CD14-positive monocyte (primary cell): ENCODE measurements around the gene SCG3. TPM values are rescaled to one million over a fixed set of nuclear protein-coding genes. Genes with fewer than 3 reads are reported as not detected.

ENCODE experiments used
- DNase-seq, 3 donors: peaks; one replicate each; pipeline ENCODE4 v3.0.0-alpha.2; 2011 to 2022
- H2AFZ ChIP-seq: 2 replicates; pipeline ENCODE4 v1.6.0; 2012; ENCODE audit warnings: mild to moderate bottlenecking, low read depth, low read length, inconsistent platforms; ENCODE audit not compliant: insufficient read depth, poor library complexity, severe bottlenecking
- H3K27ac ChIP-seq, 2 donors: 1 replicate in 1 of 2; 2 replicates in 1 of 2; pipeline ENCODE4 v1.5.1; 2012 to 2013; ENCODE audit warnings: low read length in 2 of 2, control low read depth in 1 of 2, inconsistent platforms in 1 of 2, low read depth in 1 of 2, mild to moderate bottlenecking in 1 of 2
- H3K27me3 ChIP-seq, 2 donors: one replicate each; pipeline versions ENCODE4 v1.6.0 to v1.6.1; 2011 to 2013; ENCODE audit warnings: low read length in 2 of 2; ENCODE audit not compliant: control insufficient read depth in 2 of 2, insufficient read depth in 2 of 2
- H3K36me3 ChIP-seq, 2 donors: replicated peaks in 1 of 2; 1 replicate in 1 of 2; 2 replicates in 1 of 2; pipeline versions ENCODE4 v1.5.1 to v1.6.1; 2012 to 2013; ENCODE audit warnings: low read length in 2 of 2, control low read depth in 1 of 2, inconsistent platforms in 1 of 2, mild to moderate bottlenecking in 1 of 2; ENCODE audit not compliant: insufficient read depth in 2 of 2, control insufficient read depth in 1 of 2
- H3K4me1 ChIP-seq, 2 donors: 1 replicate in 1 of 2; 2 replicates in 1 of 2; pipeline versions ENCODE4 v1.5.1 to v1.6.1; 2012 to 2013; ENCODE audit warnings: low read length in 2 of 2, control low read depth in 1 of 2, inconsistent platforms in 1 of 2, mild to moderate bottlenecking in 1 of 2, moderate library complexity in 1 of 2; ENCODE audit not compliant: insufficient read depth in 2 of 2, control insufficient read depth in 1 of 2
- H3K4me2 ChIP-seq: replicated peaks from 2 replicates; pipeline ENCODE3; 2012; ENCODE audit warnings: low read length, moderate library complexity, mild to moderate bottlenecking; ENCODE audit not compliant: poor library complexity, severe bottlenecking; ENCODE audit errors: extremely low read depth
- H3K4me3 ChIP-seq, 3 experiments: fragments of 200-600 bp in 1 of 3; sonication (generic) in 1 of 3; replicated peaks in 1 of 3; 1 replicate in 2 of 3; 2 replicates in 1 of 3; pipeline ENCODE4 v1.5.1; 2011 to 2013; ENCODE audit warnings: low read length in 3 of 3, mild to moderate bottlenecking in 3 of 3, control low read depth in 2 of 3, low read depth in 2 of 3, inconsistent platforms in 1 of 3, moderate library complexity in 1 of 3
- H3K79me2 ChIP-seq: 2 replicates; pipeline ENCODE4 v1.6.0; 2012; ENCODE audit warnings: mild to moderate bottlenecking, control low read depth, inconsistent platforms, low read length, moderate library complexity; ENCODE audit not compliant: insufficient read depth
- H3K9ac ChIP-seq: 2 replicates; pipeline ENCODE4 v1.6.0; 2017; ENCODE audit warnings: low read length, mild to moderate bottlenecking; ENCODE audit not compliant: insufficient read depth, poor library complexity, severe bottlenecking
- H3K9me3 ChIP-seq, 2 donors: replicated peaks in 1 of 2; 1 replicate in 1 of 2; 2 replicates in 1 of 2; pipeline versions ENCODE4 v1.5.1 to v1.6.1; 2012 to 2013; ENCODE audit warnings: low read length in 2 of 2, control low read depth in 1 of 2; ENCODE audit not compliant: control insufficient read depth in 1 of 2, insufficient read depth in 1 of 2
- H4K20me1 ChIP-seq: 2 replicates; pipeline ENCODE4 v1.6.0; 2012; ENCODE audit warnings: mild to moderate bottlenecking, low read length, control low read depth, moderate library complexity; ENCODE audit not compliant: insufficient read depth
- H3K27ac Mint-ChIP-seq, 7 donors: one replicate each; pipeline ENCODE4 v1.8.0; 2020; ENCODE audit warnings: mild to moderate bottlenecking in 7 of 7, mixed read lengths in 7 of 7, moderate library complexity in 6 of 7, inconsistent platforms in 2 of 7
- H3K27me3 Mint-ChIP-seq, 3 donors: one replicate each; pipeline ENCODE4 v1.8.0; 2021 to 2022; ENCODE audit warnings: low read depth in 3 of 3, mild to moderate bottlenecking in 3 of 3, mixed read lengths in 3 of 3, moderate library complexity in 3 of 3, inconsistent platforms in 1 of 3
- H3K36me3 Mint-ChIP-seq, 2 donors: one replicate each; pipeline ENCODE4 v1.8.0; 2020; ENCODE audit warnings: mixed read lengths in 2 of 2, inconsistent platforms in 1 of 2, mild to moderate bottlenecking in 1 of 2
- H3K4me1 Mint-ChIP-seq: one replicate; pipeline ENCODE4 v1.8.0; 2020; ENCODE audit warnings: mild to moderate bottlenecking, mixed read lengths
- H3K4me3 Mint-ChIP-seq, 2 donors: one replicate each; pipeline ENCODE4 v1.8.0; 2020; ENCODE audit warnings: mild to moderate bottlenecking in 2 of 2, mixed read lengths in 2 of 2, moderate library complexity in 1 of 2
- H3K9me3 Mint-ChIP-seq, 7 donors: one replicate each; pipeline ENCODE4 v1.8.0; 2020 to 2022; ENCODE audit warnings: mixed read lengths in 7 of 7, mild to moderate bottlenecking in 6 of 7, moderate library complexity in 6 of 7, inconsistent platforms in 2 of 7
- WGBS: methylation state at CpG from one replicate; pipeline ENCODE4 v1.1.5; 2013; ENCODE audit warnings: missing lambda C conversion rate; ENCODE audit not compliant: insufficient coverage; 5-methylcytosine and 5-hydroxymethylcytosine counted together
- intact Hi-C, 2 donors: fragments of 100-400 bp; cut with micrococcal nuclease; formaldehyde crosslinking; loops; one replicate each; pipeline versions ENCODE4 v1.15.0 to v1.15.1; 2023
- polyA plus RNA-seq, 3 donors: library from polyadenylated mRNA; depleted of rRNA in 1 of 3; unstranded in 2 of 3; stranded (reverse) in 1 of 3; fragments of 300-500 nt in 2 of 3; fragments of >200 nt in 1 of 3; fragmentation: Illumina TruSeq in 2 of 3; gene quantifications; 1 replicate in 2 of 3; 2 replicates in 1 of 3; pipeline ENCODE4 v1.2.3, GENCODE V29; 2012 to 2021
- TF ChIP-seq, protein P1 (sequence below): fragments of 200-600 bp; IDR thresholded peaks from one replicate; pipeline ENCODE4 v1.8.0; 2022; ENCODE audit warnings: antibody characterized with exemption, mild to moderate bottlenecking

The SCG3 gene
- polyA plus RNA-seq, 3 donors = not detected

DNA sequence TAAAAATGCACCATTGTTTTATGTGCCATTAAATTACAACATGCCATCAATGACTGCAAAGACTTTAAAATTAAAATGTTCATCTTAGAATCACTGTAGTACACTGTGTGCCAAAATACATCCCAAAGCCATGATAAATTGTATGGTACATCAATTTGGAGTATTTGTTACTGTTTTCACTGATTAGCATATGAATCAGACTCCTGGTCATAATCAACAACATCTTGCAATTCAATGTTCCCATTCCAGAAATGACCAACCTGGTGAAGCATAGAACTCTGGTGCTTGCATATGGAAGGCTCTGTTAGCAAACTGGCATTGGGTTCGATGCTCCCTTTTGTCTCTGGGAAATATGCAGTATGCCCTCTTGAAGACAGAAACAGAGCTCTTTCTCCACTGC is 33.6 kb downstream of the SCG3 start:
- intact Hi-C loops = loop anchor here in 1 of 2 donors (10.0 kb wide), 1 partner anchor 50 kb away; no protein-coding TSS in a partner anchor
- Mint-ChIP-seq H3K4me1 (peaks cover 4% of the 10 kb centered on the region), H3K36me3 (peaks cover 2 to 4% of the 10 kb centered on the region in 2 donors), H3K27ac (no peak overlapping the region), H3K9me3 (peaks cover 0 to 3% (median 0%) of the 10 kb centered on the region in 7 donors), H3K4me3 (no peak overlapping the region), H3K27me3 (peaks cover 0 to 3% (median 0%) of the 10 kb centered on the region in 3 donors)
- H3K79me2 ChIP-seq = no peaks in the 10 kb centered on the region
- WGBS = 100% methylated on average over 1 of the region's 1 CpG
- peaks cover 0 to 3% of the 10 kb centered on the region in 2 donors for H3K36me3 ChIP-seq
- no peak overlapping the region for H3K9ac ChIP-seq
- TF ChIP-seq, protein P1, sequence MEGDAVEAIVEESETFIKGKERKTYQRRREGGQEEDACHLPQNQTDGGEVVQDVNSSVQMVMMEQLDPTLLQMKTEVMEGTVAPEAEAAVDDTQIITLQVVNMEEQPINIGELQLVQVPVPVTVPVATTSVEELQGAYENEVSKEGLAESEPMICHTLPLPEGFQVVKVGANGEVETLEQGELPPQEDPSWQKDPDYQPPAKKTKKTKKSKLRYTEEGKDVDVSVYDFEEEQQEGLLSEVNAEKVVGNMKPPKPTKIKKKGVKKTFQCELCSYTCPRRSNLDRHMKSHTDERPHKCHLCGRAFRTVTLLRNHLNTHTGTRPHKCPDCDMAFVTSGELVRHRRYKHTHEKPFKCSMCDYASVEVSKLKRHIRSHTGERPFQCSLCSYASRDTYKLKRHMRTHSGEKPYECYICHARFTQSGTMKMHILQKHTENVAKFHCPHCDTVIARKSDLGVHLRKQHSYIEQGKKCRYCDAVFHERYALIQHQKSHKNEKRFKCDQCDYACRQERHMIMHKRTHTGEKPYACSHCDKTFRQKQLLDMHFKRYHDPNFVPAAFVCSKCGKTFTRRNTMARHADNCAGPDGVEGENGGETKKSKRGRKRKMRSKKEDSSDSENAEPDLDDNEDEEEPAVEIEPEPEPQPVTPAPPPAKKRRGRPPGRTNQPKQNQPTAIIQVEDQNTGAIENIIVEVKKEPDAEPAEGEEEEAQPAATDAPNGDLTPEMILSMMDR = no peak
- DNase-seq = no peak
- no peaks in the 10 kb centered on the region for H3K4me1 ChIP-seq
- H4K20me1 ChIP-seq = no peaks in the 10 kb centered on the region
- no peaks in the 10 kb centered on the region for H3K9me3 ChIP-seq
- H3K4me3 ChIP-seq = no peak overlapping the region
- H3K27ac ChIP-seq = no peak overlapping the region
- no peak overlapping the region for H3K4me2 ChIP-seq
- no peak overlapping the region for H2AFZ ChIP-seq
- no peaks in the 10 kb centered on the region for H3K27me3 ChIP-seq

DNA sequence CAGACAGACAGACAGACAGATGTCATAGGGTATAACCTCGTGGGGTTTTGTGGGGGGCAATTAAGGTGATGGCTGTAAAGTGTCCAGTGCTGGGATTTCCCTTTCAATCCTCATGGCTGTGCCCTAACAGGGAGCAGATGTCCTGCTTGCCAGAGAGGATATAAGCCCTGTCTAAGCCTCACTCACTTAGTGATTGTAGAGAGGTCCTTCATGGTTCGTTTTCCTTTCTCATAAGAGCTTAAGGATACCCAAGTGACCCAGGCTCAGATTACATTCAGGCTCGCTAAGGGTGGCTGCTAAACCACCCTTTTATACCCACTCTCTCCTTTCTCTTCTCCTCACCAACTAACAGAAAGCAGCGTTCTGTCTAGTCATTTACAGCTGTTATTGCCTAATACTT is 36.9 kb downstream of the SCG3 start:
- no peak overlapping the region for H3K4me2 ChIP-seq
- intact Hi-C loops = loop anchor here in 1 of 2 donors (10.0 kb wide), 1 partner anchor 47 kb away; no protein-coding TSS in a partner anchor
- WGBS = 100% methylated on average over 1 of the region's 4 CpGs
- no peaks in the 10 kb centered on the region for H3K4me1 ChIP-seq
- no peaks in the 10 kb centered on the region for H3K27me3 ChIP-seq
- H3K27me3 Mint-ChIP-seq = peaks cover 0 to 3% (median 0%) of the 10 kb centered on the region in 3 donors
- no peak overlapping the region for H3K4me3 Mint-ChIP-seq
- no peaks in the 10 kb centered on the region for H3K79me2 ChIP-seq
- H3K27ac ChIP-seq = peak overlapping the region in 1 of 2 donors; percentile 15
- H3K9ac ChIP-seq = no peak overlapping the region
- DNase-seq = no peak
- H3K9me3 ChIP-seq = no peaks in the 10 kb centered on the region
- peak overlapping the region in 2 of 7 donors; percentile 46 to 48 for H3K27ac Mint-ChIP-seq
- TF ChIP-seq, protein P1 = no peak
- peaks cover 7% of the 10 kb centered on the region for H4K20me1 ChIP-seq
- H3K9me3 Mint-ChIP-seq = peaks cover 0 to 5% (median 0%) of the 10 kb centered on the region in 7 donors
- peaks cover 24 to 25% of the 10 kb centered on the region in 2 donors for H3K36me3 Mint-ChIP-seq
- peaks cover 4% of the 10 kb centered on the region for H3K4me1 Mint-ChIP-seq
- no peak overlapping the region for H2AFZ ChIP-seq
- H3K4me3 ChIP-seq = no peak overlapping the region
- peaks cover 24 to 32% of the 10 kb centered on the region in 2 donors for H3K36me3 ChIP-seq
